GM18508 (cell line): ENCODE measurements around the gene CHAC2.
"Not testable (repeated sequence)": the region's sequence is repeated elsewhere in the genome, so short reads cannot be mapped to it uniquely, and the experiment has no call there.

Experiments used
- ATAC-seq: cut with Tn5 transposase; IDR thresholded peaks from one replicate; pipeline ENCODE4 v1.9.1; 2021; ENCODE audit warnings: moderate number of reproducible peaks; ENCODE audit not compliant: insufficient read depth, unreplicated experiment

Gene CHAC2

DNA sequence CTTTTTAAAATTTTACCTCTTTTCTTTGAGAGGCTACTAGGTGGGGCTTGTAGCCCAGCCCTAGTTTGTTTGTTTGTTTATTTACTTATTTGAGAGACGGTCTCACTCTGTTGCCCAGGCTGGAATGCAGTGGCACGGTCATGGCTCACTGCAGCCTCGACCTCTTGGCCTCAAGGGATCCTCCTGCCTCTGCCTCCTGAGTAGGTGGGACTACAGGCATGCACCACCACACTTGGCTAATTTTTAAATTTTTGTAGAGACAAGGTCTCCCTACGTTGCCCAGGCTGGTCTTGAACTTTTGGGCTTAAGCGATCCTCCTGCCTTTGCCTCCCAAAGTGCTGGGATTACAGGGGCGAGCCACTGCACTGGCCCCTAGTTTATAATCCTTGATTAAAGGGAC is 54.2 kb downstream of the CHAC2 start:
- no peak for ATAC-seq

DNA sequence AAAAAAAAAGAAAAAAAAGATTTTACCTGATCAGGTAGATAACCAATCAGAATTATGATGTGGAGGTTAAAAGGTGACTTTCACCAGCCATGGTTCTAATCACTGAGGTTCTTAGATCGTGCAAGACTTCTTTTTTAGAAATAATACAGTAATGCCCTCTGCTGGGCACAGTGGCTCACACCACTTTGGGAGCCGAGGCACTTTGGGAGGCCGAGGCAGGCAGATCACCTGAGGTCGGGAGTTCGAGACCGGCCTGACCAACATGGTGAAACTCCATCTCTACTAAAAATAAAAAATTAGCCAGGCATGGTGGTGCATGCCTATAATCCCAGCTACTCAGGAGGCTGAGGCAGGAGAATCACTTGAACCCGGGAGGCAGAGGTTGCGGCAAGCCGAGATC is 56.0 kb downstream of the CHAC2 start:
- ATAC-seq, result not testable (repeated sequence)
